HG03045 (cell line): ENCODE measurements around the gene NFIB.

Experiments
- ATAC-seq: cut with Tn5 transposase; IDR thresholded peaks from one replicate; pipeline ENCODE4 v1.9.1; 2021; ENCODE audit warnings: mild to moderate bottlenecking, moderate library complexity; ENCODE audit not compliant: unreplicated experiment

The NFIB gene

DNA sequence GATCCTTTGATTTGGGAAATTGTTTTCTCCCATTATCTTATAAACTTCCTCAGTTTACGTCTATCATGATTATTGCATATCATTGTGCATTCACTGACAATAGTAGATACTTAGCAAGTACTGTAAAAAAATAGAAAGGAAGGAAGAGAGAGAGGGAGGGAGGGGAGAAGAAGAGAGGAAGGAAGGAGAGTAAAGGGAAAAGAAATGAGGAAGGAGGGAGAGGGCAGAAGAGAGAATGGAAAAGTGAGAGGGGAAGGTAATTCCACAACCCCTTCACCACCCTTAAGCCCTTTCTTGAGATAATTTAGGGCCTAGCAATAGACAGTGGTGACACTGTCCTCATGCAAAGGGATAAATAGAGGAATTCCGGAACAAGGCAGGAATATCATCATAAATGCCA lies 64.4 kb downstream of the NFIB start:
- no peak for ATAC-seq

DNA sequence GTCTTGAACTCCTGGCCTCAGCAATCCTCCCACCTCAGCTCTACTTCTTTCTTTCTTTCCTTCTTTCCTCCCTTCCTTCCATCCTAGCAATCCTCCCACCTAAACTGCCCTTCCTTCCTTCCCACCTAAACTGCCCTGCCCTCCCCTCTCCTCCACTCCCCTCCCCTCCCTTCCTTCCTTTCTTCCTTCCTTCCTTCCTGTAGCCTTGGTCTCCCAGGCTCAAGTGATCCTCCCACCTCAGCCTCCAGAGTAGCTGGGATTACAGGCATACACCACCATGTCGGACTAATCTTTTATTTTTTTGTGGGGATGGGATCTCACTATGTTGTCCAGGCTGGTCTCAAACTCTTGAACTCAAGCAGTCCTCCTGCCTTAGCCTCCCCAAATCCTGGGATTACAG lies 65.8 kb downstream of the NFIB start:
- ATAC-seq = no peak

DNA sequence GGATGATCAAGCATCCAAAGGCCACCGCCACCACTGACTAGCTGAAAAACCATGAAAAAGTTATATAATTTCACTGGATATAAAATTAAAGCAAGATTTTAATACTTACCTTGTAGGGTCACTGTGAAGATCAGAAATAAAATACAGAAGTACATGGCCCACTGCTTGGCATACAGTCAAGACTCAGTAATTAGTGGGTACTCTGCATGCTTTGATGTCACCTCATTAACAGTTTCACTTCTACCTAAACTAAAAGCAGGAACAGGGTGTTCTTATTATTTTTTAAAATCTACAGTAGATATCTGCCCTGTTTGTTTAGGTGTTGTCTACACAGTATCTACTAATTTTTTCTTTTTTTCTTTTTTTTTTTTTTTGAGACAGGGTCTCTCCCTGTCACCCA lies 66.4 kb downstream of the NFIB start:
- ATAC-seq = no peak

DNA sequence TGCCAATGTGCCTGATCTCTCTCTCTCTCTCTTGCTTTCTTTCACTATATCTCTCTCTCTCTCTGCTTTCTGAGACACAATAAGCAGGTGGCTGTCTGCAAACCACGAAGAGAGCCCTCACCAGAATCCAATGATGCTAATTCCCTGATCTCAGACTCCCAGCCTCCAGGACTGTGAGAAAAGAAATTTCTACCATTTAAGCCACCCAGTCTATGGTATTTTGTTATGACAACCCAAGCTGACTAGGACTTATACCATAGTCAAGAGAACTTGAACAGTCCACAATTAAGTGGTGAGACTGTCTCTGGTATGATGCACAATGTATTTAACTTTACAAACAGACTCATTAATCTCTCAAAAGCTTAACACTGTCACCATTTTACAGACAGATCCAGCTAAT lies 67.0 kb downstream of the NFIB start:
- ATAC-seq = no peak

DNA sequence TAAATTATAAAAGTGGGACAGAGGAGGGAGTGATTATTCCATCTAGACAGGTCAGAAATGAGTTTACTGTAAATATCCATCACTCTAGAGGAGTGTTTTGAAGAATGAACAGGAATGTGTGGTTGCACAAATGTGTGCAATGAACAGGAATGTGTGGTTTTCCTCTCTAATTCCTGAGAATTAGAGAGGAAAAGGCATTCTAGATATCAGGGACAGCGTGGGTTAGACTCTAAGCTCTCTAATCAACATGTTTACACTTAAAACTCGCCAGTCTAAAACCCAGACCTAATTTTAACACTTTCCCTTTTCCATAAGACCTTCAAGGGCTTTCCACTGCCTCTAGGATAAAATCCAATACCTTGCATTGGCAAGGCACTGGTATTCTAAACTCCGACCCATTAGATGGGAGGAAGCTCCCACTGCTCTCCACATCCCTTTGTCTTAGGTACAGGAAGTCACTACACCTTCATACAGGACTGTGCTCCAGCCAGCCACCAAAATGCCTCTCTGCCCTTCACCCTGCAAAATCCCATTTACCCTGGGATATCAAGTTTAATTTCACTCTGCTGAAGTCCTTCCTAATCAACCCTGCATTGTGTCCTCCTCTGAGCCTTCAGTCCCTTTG lies 67.9 kb downstream of the NFIB start:
- ATAC-seq = no peak

DNA sequence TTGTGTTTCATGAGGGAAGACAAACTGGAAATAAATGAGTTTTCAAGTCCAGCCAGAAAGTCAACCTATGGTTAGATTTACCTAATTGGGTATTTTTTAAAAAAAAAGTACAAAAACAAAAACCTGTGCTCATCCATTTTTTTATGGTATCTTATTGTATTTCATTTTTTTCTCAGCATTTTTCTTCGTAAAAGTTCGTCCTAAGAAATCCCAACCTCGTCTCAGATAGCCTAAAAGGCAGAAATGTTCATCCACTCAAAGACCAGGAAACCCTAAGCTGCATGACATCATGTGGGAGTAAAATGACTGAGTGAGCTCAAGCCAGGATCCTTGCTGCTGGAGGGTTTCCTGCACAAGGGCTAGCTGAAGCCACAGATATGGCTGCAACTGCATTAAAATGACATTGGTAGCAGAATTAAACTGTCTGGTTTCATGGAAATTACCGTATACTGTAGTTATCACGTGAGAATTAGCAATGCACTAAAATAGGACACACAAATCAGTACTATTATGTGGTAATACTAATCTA lies 70.4 kb downstream of the NFIB start:
- no peak for ATAC-seq

DNA sequence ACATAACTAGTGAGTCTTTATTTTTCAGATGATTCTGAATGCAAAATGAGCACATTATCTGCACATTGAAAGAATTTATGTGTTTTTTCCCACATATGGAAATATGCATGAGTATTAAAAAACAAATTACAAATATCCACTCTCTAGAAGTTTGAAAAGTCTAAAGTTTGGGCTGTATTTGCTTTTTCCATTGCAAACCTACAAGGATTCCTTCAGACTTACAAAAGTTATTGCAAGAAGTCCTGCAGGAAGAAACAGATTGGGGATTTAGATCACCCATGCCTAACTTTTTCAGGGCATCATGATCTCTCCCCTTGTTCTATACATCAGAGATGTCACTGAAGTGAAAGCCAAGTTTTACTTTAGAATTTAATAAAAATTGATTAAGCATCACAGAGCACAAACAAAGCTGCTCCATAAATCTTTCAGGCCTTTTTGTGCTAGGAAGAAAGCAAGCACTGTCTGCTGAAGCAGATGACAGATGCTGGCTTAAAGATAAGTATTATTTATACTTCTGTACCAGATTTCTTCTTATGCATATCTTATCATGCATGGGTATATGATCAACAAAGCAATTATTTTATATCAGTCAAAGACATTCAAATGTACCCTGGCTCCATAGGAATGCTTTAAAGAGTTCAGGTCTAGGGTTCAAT lies 71.7 kb downstream of the NFIB start:
- no peak for ATAC-seq

DNA sequence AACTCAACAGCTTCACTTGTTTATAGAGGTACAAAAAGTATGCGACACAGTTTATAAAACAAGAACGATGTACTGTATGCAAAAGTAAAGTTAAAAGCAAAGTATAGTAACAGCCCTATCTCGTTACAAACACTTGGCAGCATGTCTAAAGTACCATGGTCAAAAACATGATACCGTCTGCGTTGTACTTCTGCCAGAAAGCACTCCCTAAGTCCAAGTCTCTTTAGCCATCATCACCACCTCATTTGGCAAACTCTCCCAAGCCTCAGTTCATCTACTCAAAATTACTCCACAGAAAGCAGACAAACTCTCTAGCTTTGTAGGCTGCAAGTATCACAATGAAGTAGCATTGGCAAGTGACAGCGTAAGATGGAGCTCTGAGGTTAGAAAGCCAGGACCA lies 73.4 kb downstream of the NFIB start:
- ATAC-seq = no peak

DNA sequence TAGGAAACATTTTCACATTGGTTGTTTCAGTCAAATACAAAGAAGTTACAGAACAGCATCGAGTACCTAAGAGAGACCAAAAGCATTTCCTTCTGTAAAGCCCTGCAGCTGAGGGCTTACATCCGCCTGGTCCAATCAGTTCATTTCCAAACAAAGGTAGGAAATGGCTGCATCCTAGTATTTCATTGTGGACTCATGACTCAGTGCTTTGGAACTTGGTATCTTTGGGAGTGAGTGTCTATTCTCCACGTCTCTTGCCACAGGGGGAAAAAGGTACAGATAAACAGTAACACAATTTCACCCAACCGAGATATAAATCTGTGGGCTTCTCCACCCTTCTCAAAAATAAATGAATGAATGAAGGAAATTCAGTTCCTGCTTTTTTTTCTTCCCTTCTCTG lies 75.4 kb downstream of the NFIB start:
- no peak for ATAC-seq

DNA sequence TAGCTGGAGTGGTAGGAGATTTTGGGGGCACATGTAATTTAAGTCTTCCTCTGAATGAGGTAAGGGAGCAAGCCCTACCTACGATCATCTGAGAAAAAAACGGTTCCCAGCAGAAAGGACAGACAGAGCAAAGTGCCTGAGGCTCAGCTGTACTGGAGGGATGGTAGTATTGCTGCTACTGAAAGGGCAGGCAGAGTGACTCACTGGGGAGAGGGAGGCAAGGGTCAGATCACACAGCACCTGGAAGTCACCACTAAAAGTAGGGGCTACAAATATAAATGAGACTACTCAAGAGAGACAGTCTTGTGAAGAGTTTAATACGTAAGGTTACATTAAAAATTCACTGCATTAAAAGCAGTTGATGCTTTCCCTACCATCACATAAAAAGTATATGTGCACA lies 75.9 kb downstream of the NFIB start:
- ATAC-seq = no peak

DNA sequence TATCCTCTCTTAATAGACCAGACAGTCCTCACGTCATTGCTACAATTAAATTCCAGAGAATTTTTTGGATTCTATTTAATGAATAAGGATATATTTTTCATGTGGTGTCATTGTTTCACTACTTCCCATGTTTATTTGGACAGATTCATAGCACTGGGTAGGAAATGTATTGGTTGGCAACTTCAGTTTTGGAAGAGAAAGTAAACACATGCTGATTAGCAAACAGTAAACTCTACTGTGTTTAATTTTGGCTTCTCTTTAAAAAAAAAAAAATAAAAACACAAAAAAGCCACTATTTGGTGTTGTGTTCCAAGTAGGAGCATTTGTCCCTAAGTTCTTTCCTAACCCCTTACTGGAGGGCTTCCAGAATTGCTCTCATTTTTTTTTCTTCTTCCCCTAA lies 77.3 kb downstream of the NFIB start:
- ATAC-seq = no peak

DNA sequence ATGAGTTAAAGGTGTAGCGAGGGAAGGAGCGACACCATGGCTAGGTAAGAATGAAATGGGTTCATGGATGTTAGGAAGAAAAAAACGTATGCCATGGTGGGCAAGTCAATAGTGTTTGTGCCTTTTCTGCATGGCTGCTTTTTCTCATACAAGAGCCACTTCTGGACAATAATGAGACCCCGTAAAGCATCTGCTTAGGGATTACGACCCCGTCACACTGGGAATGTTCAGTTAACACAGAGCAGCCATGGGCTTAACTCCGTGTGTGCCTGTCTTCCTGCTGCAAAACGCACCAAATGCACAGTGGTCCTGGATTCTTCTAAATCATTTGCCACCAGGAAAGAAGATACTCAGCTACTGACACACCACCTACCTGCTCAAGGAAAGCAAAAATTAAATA lies 81.8 kb downstream of the NFIB start:
- ATAC-seq = no peak

DNA sequence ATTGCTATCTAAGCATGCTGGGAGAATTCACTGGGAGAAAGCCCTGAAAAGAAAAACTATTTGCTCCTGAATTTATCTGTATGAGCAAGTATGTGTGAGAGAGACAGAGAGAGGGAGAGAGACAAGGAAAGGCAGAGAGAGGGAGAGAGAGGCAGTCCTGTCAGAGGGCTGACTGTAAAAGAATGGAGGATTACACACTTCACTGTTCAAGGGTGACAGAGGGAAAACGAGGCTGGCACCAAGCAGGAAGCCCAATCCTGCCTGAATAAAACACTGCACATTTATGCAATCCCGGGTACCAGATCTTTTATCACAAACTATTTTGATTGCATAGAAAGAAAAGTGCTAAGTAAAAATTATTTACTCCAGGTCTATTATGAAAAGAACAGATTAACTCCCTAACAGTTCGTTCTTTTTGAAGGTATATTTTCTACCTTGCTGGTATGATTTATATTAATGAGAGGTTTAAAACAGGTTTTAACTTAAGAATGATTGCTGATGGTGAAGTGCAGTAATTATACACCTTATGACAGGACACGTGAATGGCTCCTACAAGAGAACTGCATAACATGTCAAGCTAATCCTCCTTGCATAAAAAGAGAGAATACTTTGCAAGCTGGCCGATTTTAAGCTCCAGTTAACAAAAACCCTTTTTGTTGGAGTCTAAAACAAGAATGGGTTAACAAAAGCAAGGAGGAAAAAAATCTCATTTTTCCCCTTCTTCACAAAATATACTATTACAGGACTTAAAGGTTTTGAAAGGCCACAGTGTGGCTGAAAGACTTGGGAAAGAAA lies 82.5 kb downstream of the NFIB start:
- ATAC-seq = no peak

DNA sequence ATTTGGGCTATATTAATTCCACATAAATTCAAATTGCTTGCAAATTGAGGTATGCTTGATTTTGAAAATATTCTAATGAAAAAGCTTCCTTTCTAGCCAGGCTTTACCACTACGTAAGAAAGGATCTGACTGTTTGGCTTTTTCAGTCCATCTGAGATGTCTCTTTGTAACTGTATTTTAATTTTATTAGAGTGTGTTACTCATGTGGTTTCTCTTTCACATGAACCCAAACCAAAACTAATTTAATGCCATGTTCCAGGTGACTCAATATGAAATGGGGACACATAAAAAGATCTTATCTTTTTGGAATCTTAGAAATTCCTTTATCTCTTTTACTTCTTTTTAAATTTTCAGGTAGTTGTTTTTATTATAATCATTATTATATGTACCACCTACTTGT lies 85.3 kb downstream of the NFIB start:
- no peak for ATAC-seq

DNA sequence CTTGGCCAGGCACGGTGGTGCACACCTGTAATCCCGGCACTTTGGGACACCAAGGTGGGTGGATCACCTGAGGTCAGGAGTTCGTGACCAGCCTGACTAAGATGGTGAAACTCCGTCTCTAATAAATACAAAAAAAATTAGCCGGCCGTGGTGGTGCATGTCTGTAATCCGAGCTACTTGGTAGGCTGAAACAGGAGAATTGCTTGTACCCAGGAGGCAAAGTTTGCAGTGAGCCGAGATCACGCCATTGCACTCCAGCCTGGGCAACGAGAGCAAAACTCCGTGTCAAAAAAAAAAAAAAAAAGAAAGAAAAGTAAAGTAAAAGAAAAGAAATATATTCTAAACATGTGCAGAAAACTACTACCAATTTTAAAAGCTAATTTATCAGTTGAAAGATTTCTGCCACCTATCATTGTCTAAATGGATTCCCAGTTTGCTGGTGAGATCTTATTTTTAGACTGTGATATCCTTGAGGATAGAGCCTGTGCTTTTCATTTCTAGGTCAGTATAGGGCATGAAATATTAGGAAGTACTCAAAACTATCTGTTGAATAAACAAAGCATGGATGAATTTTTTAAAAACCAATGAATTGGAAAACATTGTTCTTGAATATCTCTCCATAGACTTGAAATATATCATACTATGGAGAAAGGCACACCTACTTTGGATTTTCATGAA lies 86.9 kb downstream of the NFIB start:
- no peak for ATAC-seq

DNA sequence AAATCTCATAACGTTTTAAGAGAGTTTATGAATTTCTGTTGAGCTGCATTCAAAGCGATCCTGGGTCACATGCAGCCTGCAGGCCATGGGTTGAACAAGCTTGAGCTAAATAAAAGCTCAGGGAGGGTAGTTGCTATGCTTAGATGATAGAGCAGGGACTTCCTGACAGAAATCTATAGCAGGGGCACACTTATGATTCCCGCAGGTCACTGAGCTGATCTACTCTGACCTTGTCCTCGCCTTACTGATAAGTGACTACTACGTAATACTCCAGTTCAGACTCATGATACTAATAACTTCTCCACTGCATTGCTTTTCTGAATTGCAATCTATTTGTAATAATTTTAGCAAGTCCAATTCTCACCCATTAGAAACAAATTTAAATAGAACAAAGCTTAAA lies 90.9 kb downstream of the NFIB start:
- ATAC-seq = no peak

DNA sequence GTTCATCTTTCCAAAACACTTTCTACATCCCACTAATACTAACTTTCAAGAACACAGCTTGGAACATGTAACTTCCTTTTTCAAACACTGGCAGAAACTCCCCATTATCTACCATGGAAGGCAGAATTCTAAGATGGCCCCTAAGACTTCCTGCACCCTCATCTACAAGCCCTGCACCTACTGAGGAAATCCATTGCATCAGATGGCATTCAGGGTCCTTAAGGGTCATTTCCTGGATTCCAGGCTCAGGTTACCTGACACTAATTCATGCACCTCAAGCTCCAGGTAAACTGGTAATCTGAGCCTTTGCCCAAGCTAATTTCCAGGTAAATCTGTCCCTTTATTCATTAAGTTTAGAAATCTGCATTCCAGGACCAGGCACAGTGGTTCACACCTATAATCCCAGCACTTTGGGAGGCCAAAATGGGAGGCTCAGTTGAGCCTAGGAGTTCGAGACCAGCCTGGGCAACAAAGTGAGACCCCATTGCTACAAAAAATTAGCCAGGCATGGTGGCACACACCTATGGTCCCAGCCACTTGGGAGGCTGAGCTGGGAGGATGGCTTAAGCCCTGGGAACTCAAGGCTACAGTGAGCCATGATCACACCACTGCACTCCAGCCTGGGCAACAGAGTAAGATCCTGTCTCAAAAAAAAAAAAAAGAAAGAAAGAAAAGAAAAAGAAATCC lies 91.6 kb downstream of the NFIB start:
- no peak for ATAC-seq

DNA sequence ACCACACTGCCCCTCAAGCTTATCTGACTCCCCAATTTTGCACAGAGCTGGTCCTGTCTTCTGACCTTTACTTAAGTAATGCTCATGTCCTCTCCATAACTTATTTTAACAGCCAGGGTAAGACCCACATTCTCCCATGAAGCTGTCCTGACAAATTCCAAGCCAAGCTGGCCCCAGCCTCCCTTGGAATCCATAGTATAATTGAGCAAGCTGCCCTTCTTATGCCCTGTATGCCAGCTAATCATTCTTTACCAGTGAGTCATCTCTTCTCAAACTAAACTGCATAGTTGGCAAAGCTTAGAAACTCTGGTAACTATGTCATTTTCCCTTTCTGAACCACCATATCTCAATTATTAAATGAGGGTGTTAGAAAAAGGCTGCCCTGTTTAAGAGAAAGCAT lies 92.4 kb downstream of the NFIB start:
- no peak for ATAC-seq

DNA sequence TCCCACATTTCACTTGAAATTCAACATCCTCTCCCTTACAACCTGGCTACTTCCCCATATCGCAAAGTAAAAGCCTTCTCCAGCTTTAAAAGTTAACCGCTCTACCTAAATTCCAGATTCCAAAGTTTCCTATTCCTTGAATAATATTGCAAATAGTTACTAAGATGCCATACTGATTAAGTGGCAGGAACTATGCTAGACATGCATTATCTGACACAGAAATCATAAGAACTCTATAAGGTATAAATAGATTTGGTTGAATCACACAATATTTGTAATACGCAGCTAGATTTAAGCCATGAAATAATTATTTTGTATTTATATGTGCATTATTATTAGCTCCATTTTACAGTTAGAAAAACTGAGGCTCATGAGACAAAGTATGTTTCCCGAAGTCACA lies 92.8 kb downstream of the NFIB start:
- ATAC-seq = no peak

DNA sequence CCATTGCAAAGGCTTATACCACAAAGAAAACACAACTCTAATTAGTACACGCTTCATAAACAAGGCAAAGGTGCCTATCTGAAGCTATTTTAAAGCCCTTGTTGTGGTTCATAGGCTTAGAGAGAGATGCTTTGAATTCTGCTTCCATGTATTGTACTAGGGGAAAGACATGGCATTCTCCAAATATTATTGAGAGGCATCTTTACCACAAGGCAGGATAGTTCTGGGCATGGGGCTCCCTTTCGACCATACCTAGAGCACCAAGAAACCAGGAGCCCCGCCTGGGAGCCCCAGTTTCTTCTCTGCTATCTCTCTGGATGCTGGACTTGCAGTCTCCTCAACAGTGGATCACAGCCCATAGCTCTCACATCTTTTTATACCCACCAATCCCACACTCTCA lies 93.7 kb downstream of the NFIB start:
- ATAC-seq = no peak

DNA sequence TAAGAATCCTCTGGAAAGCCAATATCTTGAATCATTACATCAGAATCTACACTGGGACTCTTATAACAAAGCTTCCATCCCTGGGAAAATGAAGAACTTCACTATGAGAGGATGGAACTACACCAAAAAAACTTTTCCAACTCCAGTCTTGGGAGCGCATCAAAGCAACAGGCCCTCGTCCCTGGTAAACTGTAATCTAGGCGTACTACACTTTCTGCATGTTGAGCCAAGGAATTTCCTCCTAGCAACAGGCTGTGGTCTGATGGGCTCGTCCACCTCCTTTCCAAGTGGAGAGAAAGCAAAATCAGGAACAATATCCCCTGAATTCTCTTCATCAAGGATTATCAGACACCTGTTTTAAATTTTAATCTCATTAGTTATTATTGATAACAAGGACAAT lies 94.1 kb downstream of the NFIB start:
- no peak for ATAC-seq
